ENCODE measurements around the gene TMEM123.

DNA sequence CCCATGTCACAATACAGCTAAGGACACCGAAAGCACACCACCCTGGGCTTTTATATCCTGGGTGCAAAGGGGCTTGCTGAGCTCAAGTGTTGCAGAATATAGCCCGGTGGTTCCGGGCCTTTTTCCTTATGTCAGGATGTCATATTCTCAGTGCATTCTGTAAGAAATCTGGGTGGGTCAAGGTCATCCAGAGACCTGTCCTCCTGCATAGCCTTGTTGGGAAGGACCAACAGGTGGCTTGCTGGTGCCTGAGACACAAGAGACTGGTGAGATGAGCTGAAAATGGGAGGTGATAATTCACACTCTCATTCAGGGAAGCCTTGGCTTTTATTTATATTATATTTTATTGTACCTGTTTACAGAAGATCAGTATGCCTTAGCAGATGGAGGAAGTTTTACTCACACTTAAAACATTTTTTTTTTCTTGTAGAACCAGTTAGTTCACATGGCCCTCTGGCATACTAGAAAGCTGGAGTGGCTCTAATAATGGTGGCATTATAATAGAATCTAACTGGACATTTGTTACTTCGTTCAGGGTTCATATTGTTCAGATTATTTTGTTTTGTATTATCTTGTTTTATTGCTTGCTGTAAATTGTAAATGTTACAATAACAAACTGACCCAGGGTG is 14.6 kb upstream of the TMEM123 start:
- TF ChIP-seq SUZ12 (IDR thresholded peaks at IDR 0.05; ENCODE audit: extremely low read depth, insufficient read depth, insufficient read length) (no peak), ZNF274 (IDR thresholded peaks at IDR 0.05; ENCODE audit: low read depth, low read length) (no peak), YY1 (IDR thresholded peaks at IDR 0.05; ENCODE audit: insufficient read depth, insufficient read length) (no peak)

Data from NT2/D1 (cell line).